H7 (cell line): ENCODE data around the gene SPO11. TPM values are rescaled to one million over a fixed set of nuclear protein-coding genes. Genes with fewer than 3 reads are reported as not detected.
"Not testable (repeated sequence)": the region's sequence is repeated elsewhere in the genome, so short reads cannot be mapped to it uniquely, and the experiment has no call there.

Experiments used
- DNase-seq: peaks from one replicate; pipeline ENCODE4 v3.0.0; 2012
- H3K27me3 ChIP-seq: 2 replicates; pipeline ENCODE4 v1.6.0; 2011; ENCODE audit warnings: mild to moderate bottlenecking, low read length; ENCODE audit not compliant: control insufficient read depth, insufficient read depth
- H3K36me3 ChIP-seq: replicated peaks from 2 replicates; pipeline ENCODE4 v1.5.1; 2011; ENCODE audit warnings: low read length; ENCODE audit not compliant: control insufficient read depth, insufficient read depth
- H3K4me3 ChIP-seq: 2 replicates; pipeline ENCODE4 v1.5.1; 2011; ENCODE audit warnings: low read depth, mild to moderate bottlenecking, control low read depth, low read length, moderate library complexity; ENCODE audit not compliant: insufficient read depth
- total RNA-seq: library from RNA; depleted of rRNA; stranded (reverse); fragments of >200 nt; shearing (Covaris generic); gene quantifications from 2 replicates; pipeline ENCODE4 v1.2.3, GENCODE V29; 2014

The SPO11 gene
- total RNA-seq, 1 experiment from 2014 or later, result not detected

DNA sequence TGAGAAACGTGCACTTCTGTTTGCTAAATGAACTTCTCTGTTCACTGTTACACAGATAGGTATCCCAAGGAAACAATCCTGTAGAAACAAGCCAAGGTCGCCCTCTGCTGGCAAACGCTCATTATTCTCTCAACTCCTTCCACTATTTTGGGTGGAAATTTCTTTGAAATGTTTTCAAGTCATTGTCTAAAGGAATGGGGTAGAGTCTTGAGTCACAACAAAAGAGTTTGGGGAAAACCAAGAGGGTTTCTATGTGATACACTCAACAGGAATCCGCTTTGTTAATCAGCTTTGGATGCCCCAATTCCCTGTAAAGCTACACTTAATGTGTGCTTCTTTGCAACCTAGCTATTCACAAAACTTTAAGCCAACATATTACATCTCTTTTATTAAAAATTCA, 16.9 kb downstream of the SPO11 start:
- DNase-seq, result peak; percentile 70
- Histone ChIP-seq H3K36me3 (no peaks in the 10 kb centered on the region), H3K4me3 (no peak overlapping the region), H3K27me3 (no peaks in the 10 kb centered on the region)

- Histone ChIP-seq H3K4me3 (no peak overlapping the region), H3K27me3 (no peaks in the 10 kb centered on the region), H3K36me3 (no peaks in the 10 kb centered on the region)
- DNase-seq, result no peak
Measured at GRCh38 chr20:57347393-57347792, 17.8 kb downstream of the SPO11 start.

DNA sequence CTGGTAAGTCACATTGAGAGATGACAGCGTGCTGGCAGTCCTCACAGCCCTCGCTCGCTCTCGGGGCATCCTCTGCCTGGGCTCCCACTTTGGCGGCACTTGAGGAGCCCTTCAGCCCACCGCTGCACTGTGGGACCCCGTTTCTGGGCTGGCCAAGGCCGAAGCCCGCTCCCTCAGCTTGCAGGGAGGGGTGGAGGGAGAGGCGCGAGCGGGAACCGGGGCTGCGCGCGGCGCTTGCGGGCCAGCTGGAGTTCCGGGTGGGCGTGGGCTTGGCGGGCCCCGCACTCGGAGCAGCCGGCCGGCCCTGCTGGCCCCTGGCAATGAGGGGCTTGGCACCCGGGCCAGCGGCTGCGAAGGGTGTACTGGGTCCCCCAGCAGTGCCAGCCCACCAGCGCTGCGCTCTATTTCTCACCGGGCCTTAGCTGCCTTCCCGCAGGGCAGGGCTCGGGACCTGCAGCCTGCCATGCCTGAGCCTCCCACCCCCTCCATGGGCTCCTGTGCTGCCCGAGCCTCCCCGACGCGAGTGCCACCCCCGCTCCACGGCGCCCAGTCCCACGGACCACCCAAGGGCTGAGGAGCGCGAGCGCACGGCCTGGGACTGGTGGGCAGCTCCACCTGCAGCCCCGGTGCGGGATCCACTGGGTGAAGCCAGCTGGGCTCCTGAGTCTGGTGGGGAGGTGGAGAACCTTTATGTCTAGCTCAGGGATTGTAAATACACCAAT, 18.8 kb downstream of the SPO11 start:
- DNase-seq, H3K4me3 ChIP-seq, H3K36me3 ChIP-seq, H3K27me3 ChIP-seq: not testable (repeated sequence)

- DNase-seq, H3K4me3 ChIP-seq, H3K27me3 ChIP-seq, H3K36me3 ChIP-seq: not testable (repeated sequence)
Measured at GRCh38 chr20:57348922-57349574, 19.4 kb downstream of the SPO11 start.

- Histone ChIP-seq H3K4me3 (no peak overlapping the region), H3K36me3 (peaks cover 10% of the 10 kb centered on the region), H3K27me3 (no peaks in the 10 kb centered on the region)
- no peak for DNase-seq
Measured at GRCh38 chr20:57350081-57350710, 20.6 kb downstream of the SPO11 start.

GRCh38 chr20:57350726-57351041, 21.1 kb downstream of the SPO11 start:
- Histone ChIP-seq H3K4me3 (peak overlapping the region; percentile 96), H3K36me3 (peaks cover 12% of the 10 kb centered on the region)
- H3K27me3 ChIP-seq, DNase-seq: not testable (repeated sequence)

DNA sequence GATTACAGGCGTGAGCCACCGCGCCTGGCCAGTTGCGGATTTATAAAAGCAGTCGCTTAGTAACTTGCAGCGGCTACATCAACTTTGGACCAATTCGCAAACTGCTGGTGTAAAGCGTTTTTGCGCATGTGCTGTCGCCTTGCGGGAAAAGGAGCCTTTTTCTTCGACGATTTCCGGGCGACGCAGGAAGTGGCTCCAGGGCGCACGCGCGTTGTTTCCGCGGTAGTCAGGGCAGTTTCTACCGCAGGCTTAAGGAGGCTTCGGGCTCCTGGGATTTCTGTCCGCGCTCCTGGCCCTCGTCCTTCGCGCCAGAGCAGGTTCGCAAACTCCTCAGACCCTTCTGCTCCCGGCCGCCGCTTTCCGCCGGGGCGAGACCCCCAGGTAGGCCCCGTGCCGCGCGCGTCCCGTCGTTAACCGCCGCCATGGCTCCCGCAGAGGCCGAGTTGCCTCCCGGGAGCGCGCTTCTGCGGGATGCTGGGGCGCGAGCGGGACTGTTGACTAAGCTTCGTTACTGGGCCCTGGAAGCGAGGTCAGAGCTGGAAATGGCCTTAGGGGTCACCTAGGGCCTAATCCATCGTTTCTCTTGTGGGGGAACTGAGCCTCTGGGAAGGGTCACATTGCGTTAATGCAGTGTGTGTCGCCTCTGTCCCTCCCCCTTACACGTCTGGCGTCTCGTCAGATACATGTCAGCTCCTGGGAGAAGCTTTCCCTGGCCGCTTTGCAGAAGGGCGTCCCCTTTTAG, 21.6 kb downstream of the SPO11 start, which contains the start of gene RAE1:
RAE1 (plus strand) TSS at position 214 of the 742 bp plus-strand sequence. CDS start 2,784 bp downstream, outside the sequence.
- Histone ChIP-seq H3K27me3 (no peaks in the 10 kb centered on the region), H3K36me3 (peaks cover 13% of the 10 kb centered on the region), H3K4me3 (peak within 1 kb of the TSS; percentile 96)
- DNase-seq, result peak; percentile 87

DNA sequence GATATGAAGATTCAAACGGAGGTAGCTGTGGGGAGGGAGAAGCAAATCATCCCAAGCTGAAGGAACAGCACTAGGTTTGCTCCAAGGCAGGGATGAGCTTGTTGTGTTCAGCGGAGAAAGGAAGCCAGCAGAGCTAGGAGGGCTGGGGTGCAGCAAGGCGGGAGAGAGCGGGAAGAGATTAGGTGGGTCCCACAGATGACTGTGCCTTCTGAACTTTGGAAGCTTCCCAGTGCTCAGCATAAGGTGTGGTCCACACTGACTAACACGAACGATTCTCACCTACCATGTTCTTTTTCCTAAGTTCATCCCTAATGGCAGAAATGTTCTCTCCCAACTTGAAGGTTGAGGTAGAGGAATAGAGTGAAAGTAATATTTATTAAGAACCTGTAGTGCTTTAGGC, 22.7 kb downstream of the SPO11 start:
- no peak for DNase-seq
- peaks cover 18% of the 10 kb centered on the region for H3K36me3 ChIP-seq
- no peaks in the 10 kb centered on the region for H3K27me3 ChIP-seq
- no peak overlapping the region for H3K4me3 ChIP-seq

DNA sequence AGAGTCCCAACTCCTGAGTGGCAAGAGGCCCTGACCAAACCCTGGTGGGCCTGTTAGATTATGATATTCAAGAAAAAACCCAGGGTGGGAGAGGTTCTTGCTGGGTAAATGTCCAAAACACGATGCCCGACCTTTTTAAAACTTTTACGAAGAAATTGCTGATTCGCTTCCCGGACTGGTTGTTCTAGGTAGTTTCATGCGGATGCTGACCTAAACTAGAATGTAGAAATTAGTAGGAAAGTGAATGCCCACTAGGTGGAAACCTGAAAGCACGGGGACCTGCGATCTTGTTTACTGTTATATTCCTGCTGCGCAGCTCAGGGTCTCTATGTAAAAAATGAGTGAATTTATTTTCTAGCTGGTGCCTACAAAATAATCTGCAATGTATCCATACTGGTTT, 23.7 kb downstream of the SPO11 start:
- H3K36me3 ChIP-seq, result peaks cover 18% of the 10 kb centered on the region
- no peak overlapping the region for H3K4me3 ChIP-seq
- no peaks in the 10 kb centered on the region for H3K27me3 ChIP-seq
- DNase-seq, result no peak

- H3K36me3 ChIP-seq, result peaks cover 23% of the 10 kb centered on the region
- H3K4me3 ChIP-seq, result no peak overlapping the region
- DNase-seq, result no peak
- no peaks in the 10 kb centered on the region for H3K27me3 ChIP-seq
Measured at GRCh38 chr20:57361517-57361916, 31.9 kb downstream of the SPO11 start.

GRCh38 chr20:57364451-57364850, 34.8 kb downstream of the SPO11 start:
- H3K4me3 ChIP-seq, result no peak overlapping the region
- peaks cover 27% of the 10 kb centered on the region for H3K36me3 ChIP-seq
- no peak for DNase-seq
- H3K27me3 ChIP-seq, result no peaks in the 10 kb centered on the region

DNA sequence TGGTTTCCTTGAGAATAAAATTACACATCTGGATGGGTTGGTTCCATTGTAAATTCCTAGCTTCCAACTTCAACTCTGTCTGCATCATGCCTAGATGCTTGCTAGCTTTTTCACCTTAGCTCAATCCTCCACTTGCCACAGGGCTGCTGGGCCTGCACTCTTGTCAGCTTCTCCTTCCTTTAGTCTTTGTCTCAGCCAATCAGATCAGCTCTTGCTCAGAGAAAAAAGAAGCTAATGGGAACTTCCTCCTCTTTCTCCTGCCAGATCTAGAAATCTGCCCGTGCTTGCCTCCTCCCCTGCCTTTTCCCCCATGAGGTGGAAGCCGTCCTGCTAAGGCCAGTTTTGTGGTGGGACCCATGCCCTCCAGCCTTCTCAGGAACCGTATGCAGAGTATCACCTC, 40.0 kb downstream of the SPO11 start:
- H3K4me3 ChIP-seq, result no peak overlapping the region
- DNase-seq, result no peak
- H3K36me3 ChIP-seq, result peaks cover 44% of the 10 kb centered on the region
- H3K27me3 ChIP-seq, result no peaks in the 10 kb centered on the region

- no peak for DNase-seq
- Histone ChIP-seq H3K36me3 (peaks cover 50% of the 10 kb centered on the region), H3K27me3 (no peaks in the 10 kb centered on the region)
Measured at GRCh38 chr20:57370316-57370715, 40.7 kb downstream of the SPO11 start.

GRCh38 chr20:57371363-57371762, 41.8 kb downstream of the SPO11 start:
- peaks cover 49% of the 10 kb centered on the region for H3K36me3 ChIP-seq
- H3K4me3 ChIP-seq, result no peak overlapping the region
- DNase-seq, result no peak
- H3K27me3 ChIP-seq, result no peaks in the 10 kb centered on the region

More at GRCh38 chr20:57370316-57370715, 40.7 kb downstream of the SPO11 start:
- no peak overlapping the region for H3K4me3 ChIP-seq
